ENCODE results near the gene GAL. TPM values are rescaled to one million over a fixed set of nuclear protein-coding genes. Genes with fewer than 3 reads are reported as not detected.
"Not testable (repeated sequence)": the region's sequence is repeated elsewhere in the genome, so short reads cannot be mapped to it uniquely, and the experiment has no call there.

Gene GAL
- total and polyA plus RNA-seq, 2 of the 8 experiments (the other 6 are each of a cell fraction or from before 2014, with no cell fraction given): 81.8 to 233 TPM

- H2AK5ac ChIP-seq (ENCODE audit: low read depth, low read length); H4K91ac ChIP-seq (replicated peaks; ENCODE audit: insufficient read length, low read length); H3K36me3 ChIP-seq (ENCODE audit: control insufficient read depth in 2 of 4, insufficient read depth in 4 of 4, low read length in 3 of 4); H3K27me3 ChIP-seq (replicated peaks in 1 of 4; ENCODE audit: control insufficient read depth in 3 of 4, extremely low read depth in 1 of 4, insufficient read depth in 3 of 4, low read length in 3 of 4); H3K14ac ChIP-seq (ENCODE audit: insufficient read length); H2BK12ac ChIP-seq (ENCODE audit: low read depth, low read length); H3K9ac ChIP-seq (replicated peaks in 1 of 4; ENCODE audit: extremely low read depth in 1 of 4, low read depth in 3 of 4, low read length in 3 of 4); FAIRE-seq; H3K4me3 ChIP-seq (ENCODE audit: extremely low read depth in 1 of 4, insufficient read depth in 2 of 4, low read depth in 3 of 4, low read length in 4 of 4); H2BK120ac ChIP-seq (replicated peaks; ENCODE audit: low read depth, low read length); H3K4me2 ChIP-seq (ENCODE audit: insufficient read depth in 1 of 2, low read depth in 2 of 2, low read length in 2 of 2); H4K20me1 ChIP-seq (replicated peaks in 1 of 2; ENCODE audit: control insufficient read depth in 1 of 2, insufficient read depth in 2 of 2, low read length in 2 of 2); H3K23ac ChIP-seq (ENCODE audit: insufficient read length); H3K79me2 ChIP-seq (ENCODE audit: control insufficient read depth in 1 of 2, insufficient read depth in 2 of 2, low read length in 2 of 2); H2AFZ ChIP-seq (ENCODE audit: low read length); H3K18ac ChIP-seq (ENCODE audit: extremely low read depth, low read length); DNase-seq (ENCODE audit: low read depth in 1 of 2, low spot score in 2 of 2); H4K8ac ChIP-seq (ENCODE audit: extremely low read depth, insufficient read depth, low read length); H3K27ac ChIP-seq (ENCODE audit: low read depth, low read length); H2BK5ac ChIP-seq (ENCODE audit: low read depth, low read length); H3K56ac ChIP-seq (replicated peaks; ENCODE audit: insufficient read length, low read depth, low read length); H3K4ac ChIP-seq (replicated peaks; ENCODE audit: insufficient read length, low read depth, low read length); H2BK20ac ChIP-seq (ENCODE audit: low read length); H3K9me3 ChIP-seq (ENCODE audit: insufficient read depth in 2 of 2, low read depth in 1 of 2, low read length in 1 of 2); H2BK15ac ChIP-seq (ENCODE audit: low read length); H3K79me1 ChIP-seq (ENCODE audit: low read depth, low read length); H3K23me2 ChIP-seq (ENCODE audit: low read depth, low read length); H4K5ac ChIP-seq (ENCODE audit: insufficient read length, low read depth, low read length); H3K4me1 ChIP-seq (replicated peaks in 1 of 4; ENCODE audit: control insufficient read depth in 3 of 4, insufficient read depth in 4 of 4, low read length in 3 of 4): not testable (repeated sequence)
- ChIA-PET POLR2A (ENCODE audit: partially characterized antibody) (interaction anchor here (1.4 kb wide), 1 partner anchor 115 kb away, joined by 3 read pairs; no protein-coding TSS in a partner anchor), CTCF (ENCODE audit: partially characterized antibody) (interaction anchor here (1.2 to 1.9 kb wide), 2 partner anchors 22 to 51 kb away, joined by 3 to 5 read pairs; no protein-coding TSS in a partner anchor)
- 83% methylated on average over 6 of the region's 7 CpGs; no CpG with 5 or more reads in 1 of the 2 experiments for WGBS, 2 experiments (ENCODE audit: extremely low coverage in 1 of 2, insufficient coverage in 1 of 2, insufficient read length in 1 of 2, insufficient replicate concordance in 2 of 2, low coverage in 1 of 2, low lambda C conversion rate in 2 of 2, missing lambda C conversion rate in 1 of 2)
Measured at GRCh38 chr11:68635172-68635571, 49.2 kb upstream of the GAL start.

GRCh38 chr11:68635883-68636282 lies 48.5 kb upstream of the GAL start:
- POLR2A ChIA-PET (ENCODE audit: partially characterized antibody): interaction anchor here (1.4 kb wide), 1 partner anchor 114 kb away, joined by 3 read pairs; no protein-coding TSS in a partner anchor
- WGBS, 2 experiments (ENCODE audit: extremely low coverage in 1 of 2, insufficient coverage in 1 of 2, insufficient read length in 1 of 2, insufficient replicate concordance in 2 of 2, low coverage in 1 of 2, low lambda C conversion rate in 2 of 2, missing lambda C conversion rate in 1 of 2): 78% methylated on average over 6 of the region's 10 CpGs; no CpG with 5 or more reads in 1 of the 2 experiments
- H2BK120ac ChIP-seq (replicated peaks; ENCODE audit: low read depth, low read length); H3K23me2 ChIP-seq (ENCODE audit: low read depth, low read length); H3K36me3 ChIP-seq (ENCODE audit: control insufficient read depth in 2 of 4, insufficient read depth in 4 of 4, low read length in 3 of 4); H3K27me3 ChIP-seq (replicated peaks in 1 of 4; ENCODE audit: control insufficient read depth in 3 of 4, extremely low read depth in 1 of 4, insufficient read depth in 3 of 4, low read length in 3 of 4); H3K14ac ChIP-seq (ENCODE audit: insufficient read length); H4K91ac ChIP-seq (replicated peaks; ENCODE audit: insufficient read length, low read length); FAIRE-seq; H2AFZ ChIP-seq (ENCODE audit: low read length); H3K4me2 ChIP-seq (ENCODE audit: insufficient read depth in 1 of 2, low read depth in 2 of 2, low read length in 2 of 2); H3K56ac ChIP-seq (replicated peaks; ENCODE audit: insufficient read length, low read depth, low read length); H2BK12ac ChIP-seq (ENCODE audit: low read depth, low read length); H3K79me1 ChIP-seq (ENCODE audit: low read depth, low read length); H2BK5ac ChIP-seq (ENCODE audit: low read depth, low read length); H4K8ac ChIP-seq (ENCODE audit: extremely low read depth, insufficient read depth, low read length); H2BK20ac ChIP-seq (ENCODE audit: low read length); H3K4me3 ChIP-seq (ENCODE audit: extremely low read depth in 1 of 4, insufficient read depth in 2 of 4, low read depth in 3 of 4, low read length in 4 of 4); H3K4ac ChIP-seq (replicated peaks; ENCODE audit: insufficient read length, low read depth, low read length); H3K9me3 ChIP-seq (ENCODE audit: insufficient read depth in 2 of 2, low read depth in 1 of 2, low read length in 1 of 2); H2AK5ac ChIP-seq (ENCODE audit: low read depth, low read length); H3K9ac ChIP-seq (replicated peaks in 1 of 4; ENCODE audit: extremely low read depth in 1 of 4, low read depth in 3 of 4, low read length in 3 of 4); H3K4me1 ChIP-seq (replicated peaks in 1 of 4; ENCODE audit: control insufficient read depth in 3 of 4, insufficient read depth in 4 of 4, low read length in 3 of 4); H3K27ac ChIP-seq (ENCODE audit: low read depth, low read length); H4K20me1 ChIP-seq (replicated peaks in 1 of 2; ENCODE audit: control insufficient read depth in 1 of 2, insufficient read depth in 2 of 2, low read length in 2 of 2); H3K79me2 ChIP-seq (ENCODE audit: control insufficient read depth in 1 of 2, insufficient read depth in 2 of 2, low read length in 2 of 2); H3K23ac ChIP-seq (ENCODE audit: insufficient read length); DNase-seq (ENCODE audit: low read depth in 1 of 2, low spot score in 2 of 2); H2BK15ac ChIP-seq (ENCODE audit: low read length); H4K5ac ChIP-seq (ENCODE audit: insufficient read length, low read depth, low read length): not testable (repeated sequence)
- peak overlapping the region; percentile 32; the same call in 1 of the 2 replicates for H3K18ac ChIP-seq (ENCODE audit: extremely low read depth, low read length)
- CTCF ChIA-PET (ENCODE audit: partially characterized antibody): interaction anchor here (1.9 kb wide), 1 partner anchor 22 kb away, joined by 5 read pairs; no protein-coding TSS in a partner anchor
